Measurements from ENCODE around the gene ADCY1.

GRCh38 chr7:45646207-45646821 lies 72.1 kb downstream of the ADCY1 start:
- TF ChIP-seq EZH2 (IDR thresholded peaks at IDR 0.05; ENCODE audit: borderline replicate concordance, low read depth, low read length, poor library complexity, severe bottlenecking) (no peak), CTCF (conservative IDR thresholded peaks at IDR 0.05; ENCODE audit: low read depth, low read length) (no peak)

All from A673 (cell line).